ENCODE results near the gene NR1H4.
"Not testable (repeated sequence)": the region's sequence is repeated elsewhere in the genome, so short reads cannot be mapped to it uniquely, and the experiment has no call there.

Gene NR1H4

DNA sequence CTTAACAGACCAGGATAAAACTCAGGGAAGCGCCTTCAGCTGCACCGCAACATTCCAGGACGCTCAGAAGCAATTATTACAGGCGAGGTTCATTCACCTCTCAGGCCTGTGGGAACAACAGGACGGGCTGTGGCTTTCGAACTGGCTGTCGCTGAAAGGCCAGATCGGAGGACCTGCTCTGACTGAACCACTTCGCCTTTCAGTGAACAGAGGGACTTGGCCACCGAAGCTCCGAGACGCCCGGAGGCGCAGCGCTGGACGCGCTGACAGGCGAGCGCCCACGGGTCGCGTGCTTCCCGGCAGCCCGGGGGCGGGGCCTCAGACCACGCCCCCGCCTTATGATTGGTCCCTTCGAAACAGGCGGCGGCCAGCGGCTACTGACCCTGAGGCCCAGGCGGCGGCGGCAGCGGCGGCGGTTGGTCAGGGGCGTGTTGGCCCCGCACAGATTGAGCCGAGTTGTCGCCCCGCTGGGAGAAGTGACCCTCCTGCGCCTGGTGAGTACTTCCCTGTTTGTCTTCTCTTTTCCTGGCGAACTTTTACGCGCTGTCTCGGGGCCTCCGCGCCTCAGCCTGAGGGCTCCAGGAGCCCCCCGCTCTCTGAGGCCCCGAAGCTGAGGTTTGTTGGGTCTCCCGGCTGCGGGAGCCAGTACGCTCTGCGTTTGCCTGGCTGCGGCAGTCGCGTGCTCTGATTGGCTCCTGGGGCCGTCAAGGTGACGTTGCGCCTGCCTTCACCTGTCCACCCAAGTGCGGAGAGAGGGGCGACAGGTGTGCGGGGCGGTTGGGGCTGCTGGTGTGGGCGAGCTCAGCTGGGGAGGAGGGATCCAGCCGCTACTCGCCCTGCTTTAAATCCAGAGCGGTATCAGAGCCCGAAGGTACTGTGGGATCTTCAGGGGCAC is 99.9 kb downstream of the NR1H4 start, which contains the start of gene GAS2L3:
TSS of gene GAS2L3 (plus strand) at position 393 of the 895 bp plus-strand sequence. CDS start 21,221 bp downstream, outside the sequence.
- peak; percentile 53 for DNase-seq

DNA sequence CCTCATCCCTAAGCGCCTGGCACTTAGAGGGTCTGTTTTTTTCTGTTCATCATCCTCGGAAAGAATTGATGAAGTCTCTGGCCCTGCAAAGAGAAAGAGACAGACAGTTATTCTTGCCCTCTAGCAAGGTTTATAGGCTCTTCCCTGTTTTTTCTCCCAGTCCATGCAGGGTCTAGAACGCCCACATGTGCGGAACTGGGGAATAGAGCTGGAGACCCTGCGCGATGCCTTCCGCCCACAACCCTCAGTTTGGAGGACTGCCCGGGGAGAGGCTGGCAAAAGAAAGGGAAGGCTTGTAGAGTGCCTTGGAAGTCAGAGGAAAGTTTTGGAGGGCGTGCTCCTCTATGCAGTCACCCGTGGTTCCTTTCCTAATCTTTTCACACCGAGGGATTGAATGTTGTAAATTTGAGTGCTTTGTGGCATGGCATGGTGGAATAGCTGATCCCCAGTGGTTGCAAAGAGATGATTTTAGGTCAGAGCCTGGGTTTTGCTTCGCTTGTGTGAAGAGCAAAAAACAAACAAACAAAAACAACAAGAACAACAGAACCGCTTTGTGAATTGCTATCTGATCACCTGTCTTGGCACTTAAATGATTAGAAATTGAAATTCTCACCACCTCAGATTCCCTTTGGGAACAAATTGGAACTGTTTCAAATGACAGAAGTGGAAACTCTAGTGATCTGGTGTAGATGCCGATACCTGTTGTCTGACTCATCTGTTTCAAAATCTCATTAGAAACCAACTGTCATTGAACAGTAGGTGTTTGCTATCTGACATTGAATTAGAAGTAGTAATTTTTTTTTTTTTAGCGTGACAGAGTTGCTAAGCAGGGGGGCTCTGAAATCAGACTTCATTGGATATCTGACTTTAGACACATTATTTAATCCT is 100.8 kb downstream of the NR1H4 start:
- no peak for DNase-seq

- DNase-seq, result no peak
These were observed 102.8 kb downstream of the NR1H4 start for GRCh38 chr12:100576331-100577036.

DNA sequence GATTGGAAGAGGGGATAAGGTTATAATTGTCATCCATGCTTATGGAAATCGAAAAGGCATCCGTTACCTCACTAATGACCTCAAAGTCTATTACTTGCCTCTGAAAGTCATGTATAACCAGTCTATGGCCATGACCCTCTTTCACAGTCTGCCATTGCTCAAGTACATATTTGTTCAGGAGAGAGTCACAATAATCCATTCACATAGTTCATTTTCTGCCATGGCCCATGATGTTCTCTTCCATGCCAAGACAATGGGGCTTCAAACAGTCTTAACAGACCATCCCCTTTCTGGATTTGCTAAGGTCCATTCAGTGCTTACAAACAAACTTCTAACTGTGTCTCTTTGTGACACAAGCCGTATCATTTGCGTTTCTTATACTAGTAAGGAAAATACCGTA is 105.3 kb downstream of the NR1H4 start:
- DNase-seq, result no peak

DNA sequence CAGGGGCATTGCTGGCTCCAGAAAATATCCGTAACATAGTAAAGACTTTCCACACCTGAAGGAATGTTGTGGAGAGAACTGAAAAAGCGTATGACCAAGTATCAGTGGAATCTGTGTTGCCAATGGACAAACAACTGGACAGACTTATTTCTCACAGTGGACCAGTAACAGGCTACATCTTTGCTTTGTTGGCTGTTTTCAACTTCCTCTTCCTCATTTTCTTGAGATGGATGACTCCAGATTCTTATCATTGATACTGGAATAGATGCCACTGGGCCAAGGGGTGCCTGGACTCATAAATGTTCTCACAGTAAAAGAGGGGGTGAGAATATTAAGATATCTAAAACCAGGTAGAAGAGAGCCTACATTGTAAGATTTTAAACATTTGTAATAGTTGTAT is 106.2 kb downstream of the NR1H4 start:
- no peak for DNase-seq

DNA sequence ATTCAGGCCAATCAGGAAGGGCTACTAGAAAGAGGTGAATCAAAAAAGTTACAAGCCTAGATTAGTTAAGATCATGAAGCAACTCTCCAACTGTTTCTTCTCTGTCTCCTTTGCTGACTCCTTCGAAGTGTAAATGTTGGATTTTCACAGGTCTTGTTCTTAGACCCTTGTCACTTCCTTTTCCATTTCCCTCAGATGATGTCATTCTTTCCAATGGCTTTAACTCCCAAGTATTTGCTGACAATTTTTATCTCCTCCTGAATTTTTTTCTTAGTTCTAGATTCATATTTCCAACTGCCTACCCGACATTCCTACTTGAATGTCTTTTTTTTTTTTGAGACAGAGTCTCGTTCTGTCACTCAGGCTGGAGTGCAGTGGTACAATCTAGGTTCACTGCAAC is 110.6 kb downstream of the NR1H4 start:
- DNase-seq, result no peak

DNA sequence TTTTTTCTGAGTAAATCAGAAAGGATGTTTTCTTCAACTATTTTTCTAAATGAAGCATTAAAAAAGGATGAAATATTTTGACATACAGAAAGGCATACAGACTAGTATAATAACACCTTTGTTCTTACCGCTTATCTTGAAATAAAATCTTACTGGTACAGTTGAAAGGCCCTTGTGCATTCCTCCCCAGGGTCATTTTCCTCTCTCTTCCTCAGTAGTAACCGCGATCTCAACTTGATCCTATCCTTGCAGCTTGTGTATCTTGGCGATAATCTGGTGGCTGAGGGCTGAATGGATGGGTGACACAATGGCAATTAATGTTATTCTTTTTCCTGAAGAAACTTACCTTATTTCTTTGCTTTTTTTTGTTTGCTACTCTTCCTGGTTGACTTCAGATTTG is 118.3 kb downstream of the NR1H4 start:
- DNase-seq, result no peak

- DNase-seq, result no peak
These were observed 119.8 kb downstream of the NR1H4 start for GRCh38 chr12:100593490-100593889.

- DNase-seq, result no peak
These were observed 128.0 kb downstream of the NR1H4 start for GRCh38 chr12:100601626-100602025.

DNA sequence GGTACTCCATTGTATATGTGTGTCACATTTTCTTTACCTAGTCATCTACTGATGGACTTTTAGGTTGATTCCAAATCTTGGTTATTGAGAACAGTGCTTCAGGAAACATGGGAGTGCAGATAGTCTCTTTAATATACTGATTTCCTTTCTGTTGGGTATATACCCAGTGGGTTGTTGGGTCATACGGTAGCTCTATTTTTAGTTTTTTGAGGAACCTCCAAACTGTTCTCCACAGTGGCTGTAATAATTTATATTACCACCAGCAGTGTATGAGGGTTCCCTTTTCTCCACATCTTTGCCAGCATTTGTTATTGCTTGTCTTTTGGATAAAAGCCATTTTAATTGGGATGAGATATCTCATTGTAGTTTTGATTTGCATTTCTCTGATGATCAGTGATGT is 129.3 kb downstream of the NR1H4 start:
- not testable (repeated sequence) for DNase-seq

- DNase-seq, result no peak
These were observed 135.1 kb downstream of the NR1H4 start for GRCh38 chr12:100608776-100609175.

DNA sequence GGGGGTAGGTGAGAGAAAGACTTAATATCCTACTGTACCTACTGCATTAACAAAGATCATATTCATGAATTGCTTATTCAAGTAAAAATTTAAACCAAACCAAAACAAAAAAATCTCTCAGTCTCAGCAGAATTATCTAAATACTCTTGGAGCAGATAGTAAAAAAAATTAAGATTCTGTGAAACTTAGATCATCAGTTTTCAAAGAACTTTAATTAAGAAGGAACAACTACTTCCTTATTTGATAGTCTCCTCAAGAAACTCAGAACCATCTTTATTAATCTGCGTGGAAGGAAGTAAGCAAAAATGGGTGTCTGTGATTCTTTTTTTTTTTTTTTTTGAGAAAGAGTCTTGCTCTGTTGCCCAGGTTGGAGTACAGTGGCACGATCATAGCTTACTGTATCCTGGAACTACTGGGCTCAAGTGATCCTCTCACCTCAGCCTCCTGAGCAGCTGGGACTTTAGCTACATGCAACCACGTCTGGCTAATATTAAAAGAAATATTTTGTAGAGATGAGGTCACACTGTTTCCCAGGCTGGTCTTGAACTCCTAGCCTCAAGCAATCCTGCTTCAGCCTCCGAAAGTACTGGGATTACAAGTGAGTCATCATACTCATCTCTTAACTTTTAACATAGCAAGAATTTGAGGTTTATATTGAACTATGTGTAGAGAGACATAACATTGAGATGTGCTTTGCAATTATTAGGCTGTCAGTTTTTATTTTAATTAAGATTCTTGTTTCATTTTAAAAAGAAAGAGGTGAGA is 137.2 kb downstream of the NR1H4 start:
- DNase-seq, result no peak

DNA sequence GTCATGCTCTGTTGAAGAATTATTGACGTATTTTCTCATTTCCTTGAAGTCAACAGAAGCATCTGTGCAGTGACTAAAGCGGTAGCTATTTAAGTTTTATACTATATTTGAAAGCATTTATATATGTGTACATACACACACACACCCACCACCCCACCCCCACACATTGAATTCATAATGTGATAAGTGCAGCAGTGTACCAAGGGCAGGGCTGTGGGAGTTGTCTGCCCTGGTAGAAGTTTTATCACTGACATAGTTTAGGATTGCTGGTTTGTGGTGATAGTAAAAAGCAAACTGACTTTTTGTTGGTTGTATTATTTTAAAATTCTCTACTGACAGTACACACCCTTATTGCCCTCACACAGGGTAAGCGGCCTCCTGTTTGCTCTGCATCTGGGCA is 138.9 kb downstream of the NR1H4 start:
- no peak for DNase-seq
